NOMO-1 (cell line): ENCODE measurements around the gene SCNN1A.

Source experiments
- DNase-seq, 2 experiments: peaks; one replicate each; lab custom pipeline; 2025; ENCODE audit not compliant: unreplicated experiment in 2 of 2; lab: John Stamatoyannopoulos, UW

The SCNN1A gene

DNA sequence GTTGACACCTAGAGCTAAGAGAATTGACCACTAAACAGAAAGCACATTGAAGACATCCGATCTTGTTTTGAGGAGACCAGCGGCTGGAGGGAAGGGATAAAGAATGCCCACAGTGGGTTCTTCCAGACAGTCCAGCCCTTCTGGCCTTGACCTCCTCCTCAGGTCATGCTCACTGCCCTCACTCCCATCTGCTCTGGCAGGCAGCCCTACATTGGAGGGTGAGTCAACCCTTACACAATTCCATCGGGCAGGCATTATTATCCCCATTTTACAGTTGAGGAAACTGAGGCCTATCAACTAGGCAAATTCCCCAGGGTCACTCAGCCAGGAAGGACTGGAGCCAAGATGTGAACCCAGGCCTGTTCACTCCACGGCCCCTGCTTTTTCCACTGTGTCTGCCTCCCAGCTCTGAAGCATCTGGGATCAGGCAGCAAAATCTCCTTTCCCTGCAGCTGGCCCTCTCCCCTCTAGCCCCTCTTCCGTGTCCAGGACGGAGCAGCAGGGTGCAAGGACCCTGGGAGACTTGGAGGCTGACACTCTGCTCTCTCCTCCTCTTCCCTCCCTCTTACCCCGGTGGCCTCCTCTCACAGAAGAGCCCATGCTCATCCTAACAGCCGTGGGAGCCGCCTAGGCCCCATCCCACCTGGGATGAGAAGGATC lies 5.3 kb downstream of the SCNN1A start:
- DNase-seq = no peak

- no peak for DNase-seq
These were observed 6.3 kb downstream of the SCNN1A start for GRCh38 chr12:6368906-6369525.

GRCh38 chr12:6367969-6368892 lies 7.1 kb downstream of the SCNN1A start:
- DNase-seq = peak; percentile 72 to 81

DNA sequence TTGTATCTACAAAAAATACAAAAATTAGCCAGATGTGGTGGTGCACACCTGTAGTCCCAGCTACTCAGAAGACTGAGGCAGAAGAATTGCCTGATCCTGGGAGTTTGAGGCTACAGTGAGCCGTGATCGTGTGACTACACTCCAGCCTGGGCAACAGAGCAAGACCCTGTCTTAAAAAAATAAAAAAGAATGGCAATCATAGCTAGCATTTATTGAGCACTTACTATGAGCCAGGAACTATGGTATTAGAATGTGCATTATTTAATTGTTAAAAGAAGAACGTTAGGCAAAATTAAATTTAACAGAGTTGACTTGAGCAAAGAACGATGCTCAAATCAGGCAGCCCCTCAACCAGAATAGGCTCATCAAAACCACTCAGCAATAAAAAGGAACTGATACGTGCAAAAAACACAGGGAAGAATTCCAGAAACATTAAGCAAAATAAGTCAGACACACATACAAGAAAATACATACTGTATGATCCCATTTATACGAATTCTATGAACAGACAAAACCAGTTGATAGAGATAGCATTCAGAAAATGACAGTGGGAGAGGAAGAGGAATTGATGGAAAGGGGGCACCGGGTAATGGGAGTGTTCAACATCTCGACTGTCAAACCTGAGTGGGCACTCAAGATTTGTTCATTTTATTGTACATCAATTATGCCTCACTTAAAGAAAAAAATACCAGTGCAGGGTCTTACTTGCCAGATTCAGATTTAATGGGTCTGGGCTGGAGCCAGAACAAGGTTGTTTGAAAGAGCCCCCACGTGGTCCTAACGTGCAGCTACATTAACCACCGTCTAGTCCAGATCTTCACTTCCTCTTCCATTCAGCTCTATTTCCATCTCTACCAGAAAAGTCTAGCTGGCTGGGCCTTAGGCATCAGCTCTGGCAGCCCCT lies 8.0 kb downstream of the SCNN1A start:
- peak; percentile 82 to 93 for DNase-seq

GRCh38 chr12:6364044-6364374 lies 11.4 kb downstream of the SCNN1A start:
- DNase-seq = peak; percentile 20 to 38

- DNase-seq = peak; percentile 56
These were observed 11.9 kb downstream of the SCNN1A start for GRCh38 chr12:6363330-6364043.

DNA sequence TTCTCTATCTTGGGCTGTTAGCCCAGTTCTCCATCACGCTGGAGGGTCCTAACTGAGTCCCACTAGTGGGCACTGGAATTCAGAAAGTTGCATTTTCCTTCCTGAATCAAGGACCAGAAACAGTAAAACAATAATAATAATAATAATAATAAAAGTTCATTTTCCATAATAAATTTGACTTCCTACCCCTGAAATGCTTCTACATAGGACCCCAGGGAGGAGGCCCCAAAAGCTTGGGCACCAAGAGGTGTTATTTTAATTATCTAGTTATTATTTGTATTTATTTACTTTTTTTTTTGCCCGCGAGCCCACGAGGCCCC lies 12.4 kb downstream of the SCNN1A start:
- no peak for DNase-seq

DNA sequence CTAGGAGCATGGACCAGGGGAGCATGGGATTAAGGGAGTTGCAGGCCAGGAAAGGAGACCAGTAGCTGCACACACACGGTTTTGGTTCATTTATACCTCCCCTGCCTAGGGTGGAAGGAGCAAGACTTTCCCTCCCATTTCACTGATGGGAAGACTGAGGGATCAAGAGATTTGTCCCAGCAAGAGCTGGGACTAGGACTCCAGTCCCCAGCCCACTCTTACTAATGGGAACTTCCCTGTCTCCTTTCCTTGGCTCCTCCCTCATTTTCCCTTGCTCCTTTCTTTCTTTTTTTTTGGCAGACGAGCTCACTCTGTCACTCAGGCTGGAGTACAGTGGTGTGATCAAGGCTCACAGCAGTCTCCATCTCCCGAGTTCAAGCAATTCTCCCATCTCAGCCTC lies 13.0 kb downstream of the SCNN1A start:
- DNase-seq = no peak

DNA sequence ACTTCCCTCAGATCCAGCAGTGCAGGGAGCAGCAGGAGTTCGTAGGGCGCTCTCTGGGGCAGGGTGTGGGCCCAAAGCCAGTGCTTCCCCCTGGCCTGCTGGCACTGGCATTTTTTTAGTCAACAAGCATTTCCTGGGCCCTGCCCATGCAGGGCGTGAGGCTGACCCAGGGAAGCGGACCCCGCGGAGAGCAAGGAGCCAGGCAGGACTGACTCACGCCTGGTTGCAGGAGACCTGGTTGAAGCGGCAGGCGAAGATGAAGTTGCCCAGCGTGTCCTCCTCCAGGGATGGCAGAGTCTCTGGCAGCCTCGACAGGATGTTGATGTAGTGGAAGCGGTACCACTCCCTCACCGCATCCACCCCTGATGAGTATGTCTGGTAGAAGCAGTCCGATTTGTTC lies 13.5 kb downstream of the SCNN1A start:
- DNase-seq = no peak

GRCh38 chr12:6360578-6361490 lies 14.5 kb downstream of the SCNN1A start:
- DNase-seq = no peak

DNA sequence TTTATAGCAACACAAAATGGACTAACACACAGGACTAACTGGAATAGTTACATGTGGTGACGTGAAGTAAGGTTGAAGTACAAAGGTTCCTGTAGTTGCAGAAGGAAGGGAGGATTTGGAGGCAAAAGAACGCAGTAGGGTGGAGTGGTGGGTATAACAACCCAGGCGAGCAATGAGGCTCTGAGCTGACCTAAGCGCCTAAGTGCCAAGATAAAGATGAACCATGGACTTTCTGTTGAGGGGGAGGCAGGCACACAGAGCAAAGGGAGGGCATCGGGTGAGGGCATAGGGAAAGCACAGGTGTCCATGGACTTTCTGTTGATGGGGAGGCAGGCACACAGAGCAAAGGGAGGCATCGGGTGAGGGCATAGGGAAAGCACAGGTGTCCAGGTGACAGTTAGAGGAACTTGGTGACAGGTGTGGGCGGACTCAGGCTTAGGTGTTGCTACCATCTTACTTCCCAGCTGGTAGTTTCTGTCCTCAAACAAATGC lies 15.2 kb downstream of the SCNN1A start:
- DNase-seq = no peak

GRCh38 chr12:6358881-6359280 lies 16.5 kb downstream of the SCNN1A start:
- DNase-seq = peak; percentile 69 to 83

- DNase-seq = no peak
These were observed 19.0 kb downstream of the SCNN1A start for GRCh38 chr12:6356374-6356820.

DNA sequence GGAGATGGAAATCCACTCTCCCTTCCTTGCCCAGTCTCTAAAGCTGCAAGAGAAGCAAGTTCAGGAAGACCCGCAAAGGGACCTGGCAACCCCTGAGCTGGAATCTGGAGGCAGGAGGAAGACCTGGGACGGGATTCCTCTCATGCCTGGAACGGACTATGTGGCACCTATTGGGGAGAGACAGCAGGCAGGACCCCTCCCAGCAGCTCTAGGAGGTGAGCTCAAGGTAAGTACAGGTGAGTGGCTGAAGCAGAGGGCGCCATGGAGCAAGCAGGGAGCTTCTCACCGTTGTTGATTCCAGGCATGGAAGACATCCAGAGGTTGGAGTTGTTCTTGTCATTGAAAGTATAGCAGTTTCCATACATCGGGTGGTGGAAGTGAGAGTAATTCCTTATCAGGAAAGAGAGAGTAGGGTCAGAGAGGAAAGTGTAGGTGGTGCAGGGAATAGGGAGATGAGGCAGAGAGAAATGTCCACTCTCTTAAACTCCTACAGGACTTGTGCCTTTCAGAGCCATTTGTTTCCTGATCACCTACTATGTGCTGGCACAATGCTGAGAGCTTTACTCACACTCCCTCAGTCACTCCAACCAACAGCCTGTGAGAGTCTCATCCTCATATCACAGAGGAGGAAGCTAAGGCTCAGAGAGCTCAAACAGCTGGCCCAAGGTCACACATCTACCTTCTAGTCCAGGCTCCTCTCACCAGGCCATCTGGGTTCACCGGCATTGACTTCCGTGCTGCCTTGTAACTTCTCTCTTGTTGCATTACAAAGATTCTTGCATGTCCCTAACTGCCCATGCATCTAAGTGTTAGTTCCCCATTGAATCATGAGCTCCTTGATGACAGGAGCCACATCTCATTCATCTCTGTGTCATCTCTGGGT lies 19.6 kb downstream of the SCNN1A start:
- peak; percentile 58 to 82 for DNase-seq

DNA sequence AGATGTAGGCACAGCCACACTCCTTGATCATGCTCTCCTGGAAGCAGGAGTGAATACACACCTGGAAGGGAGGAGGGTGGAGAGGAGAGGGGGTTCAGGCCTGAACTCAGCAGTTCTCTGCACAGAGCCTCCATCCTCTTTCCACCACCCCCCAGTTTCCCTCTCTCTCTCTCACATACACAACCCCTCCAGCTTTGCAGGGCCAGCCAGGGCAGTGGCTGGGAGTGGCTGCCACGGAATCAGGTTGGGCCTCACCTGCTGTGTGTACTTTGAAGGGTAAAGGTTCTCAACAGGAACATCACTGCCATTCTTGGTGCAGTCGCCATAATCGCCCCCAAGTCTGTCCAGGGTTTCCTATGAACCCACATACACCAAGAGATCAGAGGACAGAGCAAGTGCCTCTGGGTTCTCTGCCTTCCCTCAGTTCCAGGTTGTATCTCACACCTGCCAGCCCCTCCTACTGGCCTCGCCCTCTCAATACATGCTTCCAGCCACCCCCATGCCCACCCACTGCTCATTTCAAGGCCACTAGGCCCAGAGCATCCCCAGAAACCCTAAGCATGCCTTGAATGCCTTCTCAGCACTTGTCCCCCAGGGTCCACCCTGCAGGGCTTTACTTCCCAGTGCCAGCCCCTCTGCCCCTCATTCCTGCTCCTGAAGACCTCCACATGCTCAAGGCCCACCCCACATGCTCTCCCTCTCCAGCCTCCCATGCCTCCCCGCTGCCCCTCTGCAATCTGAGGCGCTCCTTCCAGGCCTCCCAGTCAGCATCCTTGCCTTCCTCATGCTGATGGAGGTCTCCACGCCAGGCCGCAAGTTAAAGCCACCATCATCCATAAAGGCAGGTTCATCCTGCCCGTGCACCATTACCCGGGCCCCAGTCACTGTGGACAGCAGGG lies 20.6 kb downstream of the SCNN1A start:
- DNase-seq = no peak

DNA sequence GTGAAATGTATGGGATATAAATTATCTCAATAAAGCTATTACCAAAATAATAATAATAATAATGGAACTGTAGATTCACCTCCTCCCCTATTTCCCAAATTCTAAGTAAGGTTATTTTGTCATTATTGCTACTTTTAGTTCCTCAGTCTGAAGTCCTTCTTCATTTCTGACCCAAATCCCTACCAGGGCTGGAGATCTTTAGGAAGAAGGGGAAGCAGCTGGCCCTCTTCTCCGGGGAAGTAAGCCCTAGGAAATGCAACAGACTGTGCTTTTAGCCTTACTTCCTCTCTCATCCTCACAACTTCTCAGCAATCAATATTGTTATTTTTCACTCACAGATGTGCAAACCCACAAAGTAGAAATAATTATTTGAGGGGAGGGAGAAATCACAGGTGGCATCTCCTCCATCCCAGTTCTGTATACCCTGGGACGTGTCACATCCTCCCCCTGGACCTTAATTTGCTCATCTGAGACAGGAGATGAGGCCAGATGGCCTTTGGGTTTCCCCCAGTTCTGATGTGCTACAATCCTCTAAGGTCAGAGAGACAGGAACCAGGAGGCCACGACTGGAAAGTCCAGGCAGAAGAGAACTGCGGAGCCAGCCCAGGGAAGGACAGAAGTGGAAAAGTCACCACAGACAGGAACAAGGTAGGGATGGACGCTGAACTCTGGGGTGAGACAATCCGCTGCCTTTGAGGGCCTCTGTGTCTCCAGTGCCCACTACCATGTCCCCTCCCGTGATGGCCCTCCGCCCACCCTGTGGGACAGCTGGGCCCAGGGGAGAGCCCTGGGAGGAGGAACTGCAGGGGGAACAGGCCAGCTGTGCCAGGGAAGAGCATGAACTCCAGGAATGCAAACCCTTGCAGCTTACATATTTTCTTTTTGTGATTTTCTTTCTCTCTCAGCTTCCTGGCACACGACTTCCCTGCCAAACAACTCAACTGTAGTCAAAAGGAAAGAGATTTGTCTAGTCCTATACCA lies 22.9 kb downstream of the SCNN1A start:
- DNase-seq = peak in 1 of 2 experiments; percentile 13
